SK-N-SH (cell line): Measurements from ENCODE around the gene SLC22A15. TPM values are rescaled to one million over a fixed set of nuclear protein-coding genes. Genes with fewer than 3 reads are reported as not detected.

Source experiments
- CTCF ChIA-PET: fragments of 300-600, 350-600 bp; formaldehyde crosslinking; extraction: SDS; loops from one replicate; lab custom pipeline; 2021; lab: Yijun Ruan, JAX
- POLR2A ChIA-PET: fragments of 350-600 bp; sonication (Branson Sonifier 250); formaldehyde crosslinking; extraction: SDS; loops from one replicate; lab custom pipeline; 2020; ENCODE audit warnings: antibody characterized with exemption, inconsistent platforms; lab: Yijun Ruan, JAX
- DNase-seq: peaks from one replicate; pipeline ENCODE4 v3.0.0; 2012
- H2AFZ ChIP-seq: fragments of 200-600 bp; sonication (generic); 2 replicates; pipeline ENCODE4 v1.8.1; 2016; ENCODE audit warnings: antibody characterized with exemption, mild to moderate bottlenecking, low read depth
- H3F3A ChIP-seq: fragments of 200-600 bp; sonication (generic); replicated peaks from 2 replicates; pipeline ENCODE3; 2016; ENCODE audit warnings: antibody characterized with exemption, mild to moderate bottlenecking; ENCODE audit not compliant: insufficient read depth
- H3K27ac ChIP-seq, 2 experiments: fragments of 200-500 bp in 1 of 2; fragments of 200-600 bp in 1 of 2; sonication (Bioruptor generic) in 1 of 2; sonication (generic), shearing (Covaris generic) in 1 of 2; 2 replicates each; pipeline versions ENCODE4 v1.5.1 to v1.6.1; 2014 to 2016; ENCODE audit warnings: low read depth in 2 of 2, inconsistent platforms in 1 of 2, low read length in 1 of 2, mild to moderate bottlenecking in 1 of 2, mixed read lengths in 1 of 2
- H3K27me3 ChIP-seq: fragments of 200-600 bp; sonication (generic), shearing (Covaris generic); 2 replicates; pipeline ENCODE4 v1.6.1; 2016; ENCODE audit warnings: mixed run types; ENCODE audit not compliant: insufficient read depth
- H3K36me3 ChIP-seq, 2 experiments: fragments of 200-500 bp in 1 of 2; fragments of 200-600 bp in 1 of 2; sonication (Bioruptor generic) in 1 of 2; sonication (generic) in 1 of 2; replicated peaks in 1 of 2; 2 replicates each; pipeline versions ENCODE3 to v1.5.1; 2014 to 2016; ENCODE audit warnings: low read length in 1 of 2, mild to moderate bottlenecking in 1 of 2; ENCODE audit not compliant: insufficient read depth in 2 of 2, control insufficient read depth in 1 of 2
- H3K4me1 ChIP-seq, 2 experiments: fragments of 200-500 bp in 1 of 2; fragments of 200-600 bp in 1 of 2; sonication (Bioruptor generic) in 1 of 2; sonication (generic), shearing (Covaris generic) in 1 of 2; 2 replicates each; pipeline versions ENCODE4 v1.5.1 to v1.6.1; 2014 to 2016; ENCODE audit warnings: low read depth in 1 of 2, low read length in 1 of 2, mixed run types in 1 of 2; ENCODE audit not compliant: insufficient read depth in 2 of 2, control insufficient read depth in 1 of 2
- H3K4me2 ChIP-seq: fragments of 200-600 bp; sonication (generic), shearing (Covaris generic); 2 replicates; pipeline ENCODE4 v1.6.1; 2017; ENCODE audit warnings: mixed run types
- H3K4me3 ChIP-seq, 2 experiments: fragments of 200-500 bp in 1 of 2; fragments of 200-600 bp in 1 of 2; sonication (Bioruptor generic) in 1 of 2; sonication (generic), shearing (Covaris generic) in 1 of 2; 2 replicates each; pipeline versions ENCODE4 v1.5.1 to v1.8.1; 2014 to 2016; ENCODE audit warnings: low read depth in 2 of 2, inconsistent platforms in 1 of 2, low read length in 1 of 2, mild to moderate bottlenecking in 1 of 2, mixed read lengths in 1 of 2, moderate library complexity in 1 of 2
- H3K79me2 ChIP-seq: fragments of 200-600 bp; sonication (generic); 2 replicates; pipeline ENCODE4 v1.8.1; 2017; ENCODE audit warnings: mild to moderate bottlenecking; ENCODE audit not compliant: insufficient read depth
- H3K9ac ChIP-seq: fragments of 200-600 bp; sonication (generic); 2 replicates; pipeline ENCODE4 v1.6.1; 2017; ENCODE audit warnings: mixed run types
- H3K9me2 ChIP-seq: fragments of 200-600 bp; sonication (generic); 2 replicates; pipeline ENCODE4 v1.6.1; 2017; ENCODE audit warnings: mixed run types
- H3K9me3 ChIP-seq: fragments of 200-600 bp; sonication (generic); 2 replicates; pipeline ENCODE4 v1.6.1; 2017; ENCODE audit warnings: mixed run types, mild to moderate bottlenecking, moderate library complexity
- H4K20me1 ChIP-seq: fragments of 200-600 bp; sonication (generic); 2 replicates; pipeline ENCODE4 v1.6.1; 2017; ENCODE audit warnings: mild to moderate bottlenecking, mixed run types; ENCODE audit not compliant: insufficient read depth
- FOXJ3 ChIP-seq: sonication (generic); formaldehyde crosslinking; IDR thresholded peaks from 2 replicates; pipeline ENCODE4 v1.5.1; 2020; ENCODE audit warnings: mild to moderate bottlenecking, missing genetic modification reagents
- MEF2A ChIP-seq: IDR thresholded peaks from 2 replicates; pipeline ENCODE4 v1.4.0; 2012; ENCODE audit warnings: low read depth, borderline replicate concordance
- RAD21 ChIP-seq: IDR thresholded peaks from 2 replicates; pipeline ENCODE4 v1.6.1; 2012; ENCODE audit warnings: mild to moderate bottlenecking, low read length
- RCOR1 ChIP-seq: fragments of 150-350 bp; IDR thresholded peaks from 2 replicates; pipeline ENCODE4 v1.6.1; 2017; ENCODE audit warnings: antibody characterized with exemption, low read length
- RFX5 ChIP-seq: IDR thresholded peaks from 2 replicates; pipeline ENCODE4 v1.6.1; 2012; ENCODE audit warnings: mild to moderate bottlenecking, improper control_type of control experiment, low read length
- RXRA ChIP-seq: IDR thresholded peaks from 2 replicates; pipeline ENCODE4 v1.4.0; 2012; ENCODE audit warnings: low read depth, mild to moderate bottlenecking, borderline replicate concordance
- SMC3 ChIP-seq: IDR thresholded peaks from 2 replicates; pipeline ENCODE4 v1.6.1; 2012; ENCODE audit warnings: low read depth, low read length, improper control_type of control experiment
- TAF1 ChIP-seq: IDR thresholded peaks from 2 replicates; pipeline ENCODE4 v1.6.1; 2012; ENCODE audit warnings: low read depth, mild to moderate bottlenecking, low read length, moderate library complexity, borderline replicate concordance
- TCF12 ChIP-seq: IDR thresholded peaks from 2 replicates; pipeline ENCODE4 v1.4.0; 2012
- WGBS: methylation state at CpG from one replicate; pipeline ENCODE4 v1.1.6; 2017; ENCODE audit warnings: low lambda C conversion rate; 5-methylcytosine and 5-hydroxymethylcytosine counted together
- polyA plus RNA-seq, 3 experiments: library from polyadenylated mRNA; depleted of rRNA; stranded (reverse); fragments of >200 nt; gene quantifications; 2 replicates each; pipeline ENCODE4 v1.2.3, GENCODE V29; 2012
- TF ChIP-seq, protein P1 (sequence below): fragments of 200-600 bp; sonication (generic); IDR thresholded peaks from 2 replicates; pipeline ENCODE4 v1.6.1; 2017; ENCODE audit warnings: antibody characterized with exemption, mild to moderate bottlenecking, moderate library complexity
- TF ChIP-seq, protein P2 (sequence below): IDR thresholded peaks from 2 replicates; pipeline ENCODE4 v1.4.0; 2012; ENCODE audit warnings: low read depth, borderline replicate concordance
- TF ChIP-seq, protein P3 (sequence below): IDR thresholded peaks from 2 replicates; pipeline ENCODE4; 2012
- TF ChIP-seq, protein P4 (sequence below): IDR thresholded peaks from 2 replicates; pipeline ENCODE4 v1.4.0; 2012; ENCODE audit warnings: low read depth

Gene SLC22A15
- polyA plus RNA-seq, 1 of the 3 experiments (the other 2 are of a cell fraction), result 0.13 TPM

DNA sequence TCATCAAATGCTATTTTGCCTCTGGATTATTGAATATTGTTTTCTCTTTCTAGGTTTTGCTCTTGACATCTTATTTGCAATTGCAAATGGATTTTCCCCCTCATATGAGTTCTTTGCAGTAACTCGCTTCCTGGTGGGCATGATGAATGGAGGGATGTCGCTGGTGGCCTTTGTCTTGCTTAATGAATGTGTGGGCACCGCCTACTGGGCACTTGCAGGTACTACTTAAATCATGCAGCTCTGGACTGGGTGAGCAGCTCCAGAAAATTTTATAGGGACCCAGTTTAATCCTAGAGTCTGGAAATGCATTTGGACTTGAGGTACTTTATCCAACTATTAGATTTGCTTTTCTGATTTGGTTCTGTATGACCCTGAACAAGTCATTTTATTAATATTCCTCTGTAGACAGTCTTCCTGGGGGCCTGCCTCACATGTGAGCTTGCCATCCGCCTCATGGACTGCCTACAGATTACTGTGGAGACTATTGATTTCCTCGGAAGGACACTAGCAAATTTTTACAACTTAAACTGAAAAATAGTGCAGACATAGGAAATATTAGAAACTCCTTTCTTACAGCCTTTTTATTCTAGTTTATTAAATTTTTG, 44.5 kb downstream of the SLC22A15 start:
- H3K27me3 ChIP-seq, result no peaks in the 10 kb centered on the region
- peak overlapping the region in 1 of 2 experiments; percentile 46; a peak in 1 of 4 replicates for H3K4me3 ChIP-seq
- no peak overlapping the region for H3K4me2 ChIP-seq
- no peaks in the 10 kb centered on the region for H4K20me1 ChIP-seq
- H3K27ac ChIP-seq, result no peak overlapping the region
- H3K9me3 ChIP-seq, result no peaks in the 10 kb centered on the region
- H2AFZ ChIP-seq, result no peak overlapping the region
- TF ChIP-seq RAD21 (peak; percentile 73), RXRA (no peak), MEF2A (no peak), SMC3 (peak; percentile 46)
- TF ChIP-seq, protein P1, sequence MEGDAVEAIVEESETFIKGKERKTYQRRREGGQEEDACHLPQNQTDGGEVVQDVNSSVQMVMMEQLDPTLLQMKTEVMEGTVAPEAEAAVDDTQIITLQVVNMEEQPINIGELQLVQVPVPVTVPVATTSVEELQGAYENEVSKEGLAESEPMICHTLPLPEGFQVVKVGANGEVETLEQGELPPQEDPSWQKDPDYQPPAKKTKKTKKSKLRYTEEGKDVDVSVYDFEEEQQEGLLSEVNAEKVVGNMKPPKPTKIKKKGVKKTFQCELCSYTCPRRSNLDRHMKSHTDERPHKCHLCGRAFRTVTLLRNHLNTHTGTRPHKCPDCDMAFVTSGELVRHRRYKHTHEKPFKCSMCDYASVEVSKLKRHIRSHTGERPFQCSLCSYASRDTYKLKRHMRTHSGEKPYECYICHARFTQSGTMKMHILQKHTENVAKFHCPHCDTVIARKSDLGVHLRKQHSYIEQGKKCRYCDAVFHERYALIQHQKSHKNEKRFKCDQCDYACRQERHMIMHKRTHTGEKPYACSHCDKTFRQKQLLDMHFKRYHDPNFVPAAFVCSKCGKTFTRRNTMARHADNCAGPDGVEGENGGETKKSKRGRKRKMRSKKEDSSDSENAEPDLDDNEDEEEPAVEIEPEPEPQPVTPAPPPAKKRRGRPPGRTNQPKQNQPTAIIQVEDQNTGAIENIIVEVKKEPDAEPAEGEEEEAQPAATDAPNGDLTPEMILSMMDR, result peak; percentile 69
- 56% methylated on average over 5 of the region's 5 CpGs for WGBS
- no peaks in the 10 kb centered on the region for H3F3A ChIP-seq
- POLR2A ChIA-PET, result no interaction called here
- no peaks in the 10 kb centered on the region for H3K36me3 ChIP-seq
- DNase-seq, result peak; percentile 63
- CTCF ChIA-PET, result interaction anchor here (0.6 to 3.7 kb wide), 31 partner anchors 9 to 465 kb away, joined by 3 to 29 read pairs (median 4); no protein-coding TSS in a partner anchor
- H3K79me2 ChIP-seq, result no peaks in the 10 kb centered on the region
- H3K9me2 ChIP-seq, result no peaks in the 10 kb centered on the region
- no peaks in the 10 kb centered on the region for H3K4me1 ChIP-seq
- H3K9ac ChIP-seq, result no peak overlapping the region

DNA sequence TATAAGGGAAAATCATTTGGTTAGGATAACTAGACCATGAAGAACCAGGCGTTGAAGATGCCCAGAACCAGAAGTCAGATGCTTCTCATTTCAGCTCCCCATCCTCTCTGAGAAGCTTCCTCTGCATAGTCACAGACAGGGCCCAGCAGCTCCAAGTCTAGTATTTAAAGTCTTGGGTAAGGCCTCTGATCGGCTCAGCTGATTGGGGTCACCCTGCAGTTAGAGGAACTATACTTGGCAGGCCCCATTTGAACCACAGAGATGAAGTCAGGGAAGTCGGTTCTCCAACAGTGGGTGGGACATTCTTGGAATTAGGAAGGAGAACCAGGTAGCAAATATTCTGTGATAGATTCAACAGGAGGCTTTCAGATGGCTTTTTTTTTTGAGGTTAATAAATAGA, 48.3 kb downstream of the SLC22A15 start:
- Histone ChIP-seq H2AFZ (no peak overlapping the region), H3K9me3 (no peaks in the 10 kb centered on the region), H3K27me3 (no peaks in the 10 kb centered on the region), H3K27ac (no peak overlapping the region), H3K4me3 (no peak overlapping the region), H3K9ac (no peak overlapping the region), H3K9me2 (no peaks in the 10 kb centered on the region), H4K20me1 (no peaks in the 10 kb centered on the region), H3K36me3 (no peaks in the 10 kb centered on the region), H3K4me2 (no peak overlapping the region), H3K79me2 (no peaks in the 10 kb centered on the region), H3F3A (no peaks in the 10 kb centered on the region), H3K4me1 (no peaks in the 10 kb centered on the region)
- DNase-seq, result no peak
- POLR2A ChIA-PET, result no interaction called here
- 26% methylated on average over 3 of the region's 3 CpGs for WGBS
- CTCF ChIA-PET, result interaction anchor here (0.7 kb wide), 1 partner anchor 217 kb away, joined by 3 read pairs; no protein-coding TSS in a partner anchor
- TF ChIP-seq, protein P2, sequence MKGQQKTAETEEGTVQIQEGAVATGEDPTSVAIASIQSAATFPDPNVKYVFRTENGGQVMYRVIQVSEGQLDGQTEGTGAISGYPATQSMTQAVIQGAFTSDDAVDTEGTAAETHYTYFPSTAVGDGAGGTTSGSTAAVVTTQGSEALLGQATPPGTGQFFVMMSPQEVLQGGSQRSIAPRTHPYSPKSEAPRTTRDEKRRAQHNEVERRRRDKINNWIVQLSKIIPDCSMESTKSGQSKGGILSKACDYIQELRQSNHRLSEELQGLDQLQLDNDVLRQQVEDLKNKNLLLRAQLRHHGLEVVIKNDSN, result no peak
- TF ChIP-seq TAF1 (no peak), RFX5 (no peak), TCF12 (no peak), RCOR1 (no peak), FOXJ3 (CRISPR knock-in tag) (no peak), MEF2A (no peak)
- TF ChIP-seq, protein P3, sequence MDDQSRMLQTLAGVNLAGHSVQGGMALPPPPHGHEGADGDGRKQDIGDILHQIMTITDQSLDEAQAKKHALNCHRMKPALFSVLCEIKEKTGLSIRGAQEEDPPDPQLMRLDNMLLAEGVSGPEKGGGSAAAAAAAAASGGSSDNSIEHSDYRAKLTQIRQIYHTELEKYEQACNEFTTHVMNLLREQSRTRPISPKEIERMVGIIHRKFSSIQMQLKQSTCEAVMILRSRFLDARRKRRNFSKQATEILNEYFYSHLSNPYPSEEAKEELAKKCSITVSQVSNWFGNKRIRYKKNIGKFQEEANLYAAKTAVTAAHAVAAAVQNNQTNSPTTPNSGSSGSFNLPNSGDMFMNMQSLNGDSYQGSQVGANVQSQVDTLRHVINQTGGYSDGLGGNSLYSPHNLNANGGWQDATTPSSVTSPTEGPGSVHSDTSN, result no peak
- TF ChIP-seq, protein P4, sequence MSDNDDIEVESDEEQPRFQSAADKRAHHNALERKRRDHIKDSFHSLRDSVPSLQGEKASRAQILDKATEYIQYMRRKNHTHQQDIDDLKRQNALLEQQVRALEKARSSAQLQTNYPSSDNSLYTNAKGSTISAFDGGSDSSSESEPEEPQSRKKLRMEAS, result no peak
